GM19239 (cell line): Measurements from ENCODE around the gene SMG6.
"Not testable (repeated sequence)": the region's sequence is repeated elsewhere in the genome, so short reads cannot be mapped to it uniquely, and the experiment has no call there.

ENCODE experiments used
- DNase-seq: peaks from one replicate; pipeline ENCODE4 v3.0.0; 2011; ENCODE audit warnings: low spot score; ENCODE audit not compliant: insufficient read length
- FAIRE-seq: peaks from 2 replicates; lab custom pipeline; 2011; peaks lifted over from hg19 to GRCh38; lab: Jason Lieb, UNC

Gene SMG6

DNA sequence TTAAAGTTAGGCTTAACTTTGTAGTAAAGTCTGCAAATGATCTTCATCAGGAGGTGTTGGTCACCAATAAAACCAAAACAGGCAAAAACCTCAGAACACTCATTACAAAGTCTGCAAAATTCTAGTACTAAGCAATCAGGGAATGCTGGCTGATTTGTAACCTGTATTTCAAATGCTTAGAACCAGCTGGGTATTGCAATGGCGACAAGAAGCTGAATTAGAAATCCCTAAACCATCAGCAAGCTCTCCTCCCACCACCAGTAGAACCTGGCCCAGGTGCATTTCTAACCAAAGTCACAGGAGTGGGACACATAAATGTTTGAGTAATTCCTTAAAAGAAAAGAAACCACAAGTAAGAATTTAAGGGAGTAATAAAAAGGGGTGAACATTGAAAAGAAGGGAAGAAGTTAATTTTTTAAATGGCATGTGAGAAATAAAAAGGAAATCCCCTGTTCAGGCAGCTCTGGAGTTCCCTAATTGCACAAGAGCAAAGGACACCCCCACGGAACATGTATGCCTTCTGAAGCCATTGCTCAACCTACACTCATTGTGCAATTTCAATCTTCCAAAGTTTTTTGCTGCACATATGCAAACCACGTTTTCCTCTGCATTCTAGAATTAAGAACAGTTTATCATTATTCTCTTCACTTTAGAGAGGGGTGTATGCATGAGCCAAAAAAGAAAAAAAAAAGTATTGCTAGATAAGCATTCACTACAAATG lies 145.8 kb downstream of the SMG6 start:
- peak; percentile 45 for FAIRE-seq
- no peak for DNase-seq

DNA sequence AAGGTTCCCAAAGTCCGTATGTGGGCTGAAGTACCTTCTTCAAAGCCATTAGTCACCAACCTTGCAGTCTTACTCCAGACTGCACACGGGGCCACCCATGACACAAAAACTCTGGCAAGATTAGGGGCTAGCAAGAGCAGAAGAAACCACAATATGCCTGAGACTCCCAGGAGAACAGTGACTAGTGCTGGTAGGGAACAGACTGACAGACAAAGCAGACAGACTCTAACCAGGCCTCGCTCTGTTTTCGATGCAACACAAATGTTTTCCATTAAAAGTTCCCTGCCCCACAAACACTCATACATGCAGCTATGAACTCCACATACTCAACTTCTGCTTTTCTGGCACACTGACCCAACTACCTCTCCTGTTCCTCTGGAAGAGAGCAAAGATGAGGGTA lies 146.5 kb downstream of the SMG6 start:
- DNase-seq (no peak), FAIRE-seq (no peak)

- DNase-seq (no peak), FAIRE-seq (no peak)
Observed at GRCh38 chr17:2156666-2157065, 146.9 kb downstream of the SMG6 start.

DNA sequence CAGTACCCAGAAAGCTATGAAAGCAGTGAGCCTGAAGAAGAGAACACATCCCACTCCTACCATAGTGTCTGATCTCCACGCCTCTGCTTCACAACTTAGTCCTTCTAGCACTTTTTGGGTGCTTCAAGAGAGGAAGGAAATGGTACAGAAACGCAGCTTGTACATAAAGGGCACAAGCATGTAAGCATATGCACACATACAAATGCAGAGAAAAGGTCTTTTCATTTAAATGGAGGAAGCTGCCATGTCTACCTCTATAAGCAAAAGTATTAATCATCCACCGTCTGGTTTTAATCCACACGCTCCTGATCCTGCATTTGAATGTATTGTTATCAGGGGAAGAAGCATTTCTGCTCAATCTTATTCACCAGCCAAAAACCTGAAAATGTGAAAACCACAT lies 148.0 kb downstream of the SMG6 start:
- FAIRE-seq, result no peak

GRCh38 chr17:2151358-2152033 lies 152.1 kb downstream of the SMG6 start:
- DNase-seq, result no peak
- no peak for FAIRE-seq

More for the DNA sequence above, 148.0 kb downstream of the SMG6 start:
- DNase-seq, result no peak

DNA sequence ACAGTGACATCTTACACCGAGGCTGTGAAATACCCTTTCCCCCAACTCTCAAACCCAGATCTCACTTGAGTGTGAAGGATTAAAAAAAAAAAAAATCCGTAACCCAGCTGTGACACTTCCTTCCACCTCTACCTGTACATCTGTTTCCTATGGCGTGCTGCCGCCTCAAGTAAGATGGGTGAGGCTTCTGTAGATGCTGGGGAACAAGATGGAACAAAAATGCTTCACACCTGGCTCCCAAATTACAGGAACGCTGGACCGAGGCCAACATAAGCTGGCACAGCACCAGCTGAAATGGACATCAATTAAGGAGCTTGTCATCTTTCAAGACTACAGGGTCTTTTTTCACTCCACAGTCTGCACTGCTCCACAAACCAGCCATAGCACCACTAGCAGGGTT lies 152.8 kb downstream of the SMG6 start:
- DNase-seq, result no peak
- FAIRE-seq, result no peak

GRCh38 chr17:2149934-2150333 lies 153.7 kb downstream of the SMG6 start:
- DNase-seq, result no peak
- FAIRE-seq, result no peak

DNA sequence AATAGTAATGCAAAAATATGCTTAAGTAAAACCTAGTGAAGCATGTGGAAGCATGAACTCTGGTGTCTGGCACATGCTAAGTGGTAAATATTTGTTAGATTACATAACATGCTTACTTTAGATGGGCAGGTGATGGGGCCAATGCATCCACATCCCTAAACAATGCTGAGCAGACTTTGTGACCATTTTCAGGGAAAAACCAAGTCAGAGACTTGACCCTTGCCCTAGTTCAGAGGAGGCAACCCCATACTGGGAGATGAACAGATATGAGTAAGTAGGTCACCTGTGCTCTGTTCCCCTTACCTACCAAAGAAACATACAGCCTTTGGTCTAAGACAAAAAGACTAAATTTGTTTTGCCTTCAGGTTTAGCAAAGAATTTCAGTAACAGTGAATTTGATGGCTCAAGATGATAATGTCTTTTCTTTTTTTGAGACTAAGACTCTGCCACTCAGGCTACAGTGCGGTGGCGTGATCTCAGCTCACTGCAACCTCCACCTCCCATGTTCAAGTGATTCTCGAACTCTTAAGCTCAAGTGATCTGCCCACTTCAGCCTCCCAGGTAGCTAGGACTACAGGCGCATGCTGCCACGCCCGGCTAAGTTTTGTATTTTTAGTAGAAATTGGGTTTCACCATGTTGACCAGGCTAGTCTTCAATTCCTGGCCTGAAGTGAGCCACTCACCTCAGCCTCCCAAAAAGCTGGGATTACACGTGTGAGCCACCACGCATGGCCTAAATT lies 157.3 kb downstream of the SMG6 start:
- FAIRE-seq (no peak), DNase-seq (no peak)

DNA sequence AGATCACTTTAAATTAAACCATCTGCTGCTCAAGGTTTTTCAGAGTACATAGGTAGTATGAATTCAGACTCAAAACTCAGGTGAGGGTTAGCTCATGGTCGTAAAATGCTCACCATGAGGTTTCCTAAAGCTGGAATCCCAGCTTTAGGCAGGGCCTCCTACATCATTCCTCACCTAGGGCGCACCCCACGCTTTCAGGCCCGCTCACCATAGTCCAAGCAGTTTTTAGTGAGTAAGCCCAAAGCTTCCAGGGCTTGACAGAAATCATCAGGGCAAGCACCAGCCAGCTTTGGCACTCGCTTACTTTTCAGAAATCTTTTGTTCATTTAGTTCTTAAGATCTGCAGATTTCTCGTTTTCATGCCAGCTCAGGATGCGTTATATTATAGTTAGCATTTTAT lies 158.9 kb downstream of the SMG6 start:
- FAIRE-seq (no peak), DNase-seq (no peak)

DNA sequence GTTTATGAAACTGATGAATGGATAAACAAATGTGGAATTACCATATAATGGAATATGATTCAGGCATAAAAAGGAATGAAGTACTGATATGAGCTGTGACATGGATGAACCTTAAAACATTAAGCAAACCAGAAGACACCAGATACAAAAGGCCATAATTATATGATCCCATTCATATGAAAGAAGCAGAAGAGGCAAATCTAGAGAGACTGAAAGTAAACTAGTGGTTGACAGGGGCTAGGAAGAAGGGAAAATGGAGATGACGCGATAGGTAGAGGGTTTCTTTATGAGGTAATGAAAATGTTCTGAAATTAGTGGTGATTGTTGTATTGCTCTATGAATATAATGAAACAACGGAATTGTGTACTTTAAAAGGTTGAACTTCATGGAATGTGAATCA lies 160.3 kb downstream of the SMG6 start:
- DNase-seq, result no peak
- peak; percentile 11 for FAIRE-seq

DNA sequence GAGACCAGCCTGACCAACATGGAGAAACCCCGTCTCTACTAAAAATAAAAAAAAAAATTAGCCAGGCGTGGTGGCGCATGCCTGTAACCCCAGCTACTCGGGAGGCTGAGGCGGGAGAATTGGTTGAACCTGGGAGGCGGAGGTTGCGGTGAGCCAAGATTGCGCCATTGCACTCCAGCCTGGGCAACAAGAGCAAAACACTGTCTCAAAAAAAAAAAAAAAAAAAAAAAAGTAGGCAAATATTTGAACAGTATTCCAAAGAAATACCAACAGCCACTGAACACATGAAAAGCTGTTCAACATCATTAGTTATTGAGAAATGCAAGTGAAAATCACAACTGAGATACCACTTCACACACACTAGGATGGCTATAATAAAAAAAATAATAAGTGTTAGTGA lies 160.9 kb downstream of the SMG6 start:
- not testable (repeated sequence) for FAIRE-seq, DNase-seq

DNA sequence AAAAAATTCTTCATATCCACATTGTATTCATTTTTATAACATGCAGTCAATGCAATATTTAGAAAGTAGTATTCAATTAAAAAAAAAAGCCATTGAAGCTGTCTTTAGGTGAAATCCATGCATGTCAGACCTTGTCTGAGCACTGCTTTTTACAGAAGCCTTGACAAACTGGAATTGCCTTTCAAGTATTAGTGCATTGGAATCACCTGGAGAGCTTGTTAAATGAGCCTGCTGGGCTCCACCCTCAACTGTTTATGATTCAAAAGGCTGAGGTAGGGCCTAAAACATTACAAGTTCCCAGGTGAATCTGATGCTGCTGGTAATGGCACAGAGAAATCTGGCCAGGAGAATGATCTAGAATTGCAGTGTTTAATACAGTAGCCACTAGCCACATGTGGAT lies 162.9 kb downstream of the SMG6 start:
- DNase-seq (no peak), FAIRE-seq (no peak)

DNA sequence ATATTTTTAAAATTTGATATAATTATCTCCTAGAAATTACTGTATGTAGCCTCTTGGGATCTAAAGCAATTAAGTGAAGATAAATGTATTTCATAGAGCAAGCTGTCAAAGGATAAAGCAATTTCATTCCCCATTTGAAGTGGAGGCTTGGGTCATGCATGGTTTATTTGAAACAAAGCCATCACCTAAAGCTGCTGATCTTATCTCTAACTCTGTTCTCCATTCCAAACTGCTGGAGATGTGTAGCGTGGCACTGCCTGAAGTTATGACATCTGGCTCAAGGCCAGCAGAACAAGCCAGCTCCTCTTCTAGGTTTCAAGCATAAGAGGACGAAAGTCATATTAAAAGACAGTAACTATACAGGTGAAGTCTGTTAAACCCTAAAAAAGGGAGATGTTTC lies 164.8 kb downstream of the SMG6 start:
- DNase-seq (no peak), FAIRE-seq (peak; percentile 78)

- FAIRE-seq (peak; percentile 99), DNase-seq (peak; percentile 52)
Observed at GRCh38 chr17:2138318-2138717, 165.3 kb downstream of the SMG6 start.

GRCh38 chr17:2137342-2138098 lies 166.1 kb downstream of the SMG6 start:
- FAIRE-seq (no peak), DNase-seq (peak; percentile 43)

DNA sequence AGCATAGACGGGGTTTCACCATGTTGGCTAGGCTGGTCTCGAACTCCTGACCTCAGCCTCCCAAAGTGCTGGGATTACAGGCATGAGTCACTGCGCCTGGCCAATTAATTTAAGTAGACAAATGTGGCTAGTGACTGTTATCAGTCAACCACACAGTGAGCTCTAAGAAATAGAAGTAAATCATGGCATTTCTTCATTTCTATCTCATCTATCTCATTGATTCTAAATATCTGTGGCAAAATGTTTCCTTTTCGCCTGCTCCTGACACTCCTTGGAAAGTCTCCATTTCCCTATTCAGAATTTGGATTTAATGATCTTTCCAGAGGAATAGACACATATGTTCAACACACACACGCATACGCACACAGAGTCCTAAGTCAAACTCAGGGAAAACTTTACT lies 167.3 kb downstream of the SMG6 start:
- no peak for DNase-seq
- no peak for FAIRE-seq

DNA sequence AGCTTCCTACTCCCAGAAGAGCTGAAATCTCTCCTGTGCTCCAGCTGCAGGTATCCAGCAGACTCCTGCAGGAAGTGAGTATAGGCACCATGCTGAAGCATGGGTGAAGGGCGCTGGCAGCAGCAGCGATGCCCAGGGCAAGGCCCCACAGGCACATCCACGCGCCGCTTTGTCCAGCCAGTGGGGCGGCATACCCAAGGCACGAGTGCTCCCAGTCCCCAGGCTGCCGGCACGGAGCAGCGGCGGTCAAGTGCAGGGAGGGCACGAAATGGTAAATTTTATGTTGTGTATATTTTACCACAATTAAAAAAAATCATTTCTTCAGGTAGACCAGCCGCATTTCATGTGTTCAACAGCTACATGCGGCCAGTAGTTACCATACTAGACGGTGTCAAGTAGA lies 175.6 kb downstream of the SMG6 start:
- DNase-seq (no peak), FAIRE-seq (no peak)

DNA sequence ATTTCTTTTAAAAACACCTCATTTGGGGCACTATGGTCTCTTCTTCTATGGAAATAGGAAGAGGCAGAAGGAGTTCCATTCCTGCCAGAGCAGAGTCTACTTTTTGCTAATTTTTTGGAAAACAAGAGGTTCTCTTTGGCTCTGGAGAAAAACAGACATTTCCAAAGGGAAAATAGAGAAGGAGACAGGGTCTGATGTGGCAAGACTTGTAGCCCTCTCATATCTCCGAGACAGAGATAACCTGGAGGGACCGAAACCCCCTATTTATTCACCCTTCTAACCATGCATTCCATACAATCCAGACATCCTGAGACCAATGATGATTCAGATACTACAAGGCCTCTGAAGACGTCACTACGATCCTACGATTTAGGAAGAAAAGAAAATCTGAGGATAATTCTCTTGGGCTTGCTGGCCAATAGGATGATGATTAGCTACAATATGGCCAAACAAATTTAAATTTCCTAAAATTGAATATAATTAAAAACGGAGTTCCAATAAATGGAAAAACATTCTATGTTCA lies 178.5 kb downstream of the SMG6 start:
- DNase-seq (no peak), FAIRE-seq (no peak)

DNA sequence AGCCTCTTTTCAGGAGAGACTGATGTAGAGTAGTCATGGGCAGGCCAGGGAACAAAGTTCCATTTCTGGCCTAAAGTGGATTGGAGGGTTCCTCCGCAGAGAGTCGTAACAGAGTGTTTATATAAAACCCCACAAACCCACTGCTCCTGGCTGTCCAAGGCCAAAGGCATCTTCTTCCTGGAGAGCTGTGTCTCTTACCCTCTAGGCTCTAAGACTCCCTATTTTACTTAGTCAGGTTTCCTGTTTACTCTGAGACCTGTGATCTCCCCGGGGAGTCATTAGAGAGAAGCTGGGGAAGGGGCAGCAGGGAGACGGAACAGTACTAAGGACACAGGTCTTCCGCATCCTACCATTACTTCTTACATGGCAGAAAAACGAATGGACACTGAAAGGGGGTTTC lies 179.2 kb downstream of the SMG6 start:
- no peak for DNase-seq
- no peak for FAIRE-seq
